Prostate gland (tissue), 2 donors: ENCODE results near the gene JARID2.

Experiments used
- POLR2A ChIP-seq: fragments of 450-650 bp; IDR thresholded peaks from one replicate; pipeline ENCODE4 v1.6.1; 2016; ENCODE audit warnings: antibody characterized with exemption, mild to moderate bottlenecking
- POLR2AphosphoS5 ChIP-seq: sonication (generic); formaldehyde crosslinking; IDR thresholded peaks from one replicate; pipeline ENCODE4 v1.6.1; 2017; ENCODE audit warnings: antibody characterized with exemption
- TF ChIP-seq, protein P1 (sequence below), 4 experiments: fragments of 200-600 bp in 2 of 4; fragments of 450-650 bp in 2 of 4; sonication (generic) in 2 of 4; IDR thresholded peaks; 1 replicate in 3 of 4; 2 replicates in 1 of 4; pipeline ENCODE4 v1.5.1; 2016 to 2019; ENCODE audit warnings: antibody characterized with exemption in 4 of 4, mild to moderate bottlenecking in 2 of 4, moderate library complexity in 2 of 4

DNA sequence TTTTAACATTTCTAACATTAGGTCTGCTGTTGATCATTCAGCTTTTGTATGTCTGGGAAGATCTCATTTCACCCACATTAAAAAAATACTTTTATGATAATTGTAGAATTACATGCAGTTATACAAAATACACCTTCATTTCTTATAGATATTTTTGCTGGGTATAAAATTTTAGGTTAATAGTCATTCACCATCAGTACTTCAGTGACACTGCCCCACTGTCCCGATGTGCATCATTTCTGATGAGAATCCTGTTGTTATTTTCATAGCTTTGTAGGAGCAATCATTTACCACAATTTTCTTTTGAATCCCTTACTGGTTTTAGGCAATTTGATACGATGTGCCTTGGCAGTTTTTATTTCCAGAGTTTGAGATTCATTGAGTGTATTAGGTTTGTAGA is 173.6 kb downstream of the JARID2 start:
- TF ChIP-seq POLR2A, result no peak
- TF ChIP-seq POLR2AphosphoS5, result no peak
- TF ChIP-seq, protein P1, sequence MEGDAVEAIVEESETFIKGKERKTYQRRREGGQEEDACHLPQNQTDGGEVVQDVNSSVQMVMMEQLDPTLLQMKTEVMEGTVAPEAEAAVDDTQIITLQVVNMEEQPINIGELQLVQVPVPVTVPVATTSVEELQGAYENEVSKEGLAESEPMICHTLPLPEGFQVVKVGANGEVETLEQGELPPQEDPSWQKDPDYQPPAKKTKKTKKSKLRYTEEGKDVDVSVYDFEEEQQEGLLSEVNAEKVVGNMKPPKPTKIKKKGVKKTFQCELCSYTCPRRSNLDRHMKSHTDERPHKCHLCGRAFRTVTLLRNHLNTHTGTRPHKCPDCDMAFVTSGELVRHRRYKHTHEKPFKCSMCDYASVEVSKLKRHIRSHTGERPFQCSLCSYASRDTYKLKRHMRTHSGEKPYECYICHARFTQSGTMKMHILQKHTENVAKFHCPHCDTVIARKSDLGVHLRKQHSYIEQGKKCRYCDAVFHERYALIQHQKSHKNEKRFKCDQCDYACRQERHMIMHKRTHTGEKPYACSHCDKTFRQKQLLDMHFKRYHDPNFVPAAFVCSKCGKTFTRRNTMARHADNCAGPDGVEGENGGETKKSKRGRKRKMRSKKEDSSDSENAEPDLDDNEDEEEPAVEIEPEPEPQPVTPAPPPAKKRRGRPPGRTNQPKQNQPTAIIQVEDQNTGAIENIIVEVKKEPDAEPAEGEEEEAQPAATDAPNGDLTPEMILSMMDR (IDR thresholded peaks at IDR 0.05), result no peak
